RWPE1 (cell line): ENCODE results near the gene UBE2L3.
"Not testable (repeated sequence)": the region's sequence is repeated elsewhere in the genome, so short reads cannot be mapped to it uniquely, and the experiment has no call there.

Source experiments
- CTCF ChIA-PET: fragments of 350-600 bp; sonication (Branson Sonifier 250); formaldehyde crosslinking; extraction: SDS; loops from one replicate; lab custom pipeline; 2021; lab: Yijun Ruan, JAX
- POLR2A ChIA-PET: fragments of 400-600 bp; formaldehyde crosslinking; extraction: SDS; loops from one replicate; lab custom pipeline; 2020; ENCODE audit warnings: antibody characterized with exemption; ENCODE audit not compliant: low non-redundant PET; lab: Yijun Ruan, JAX
- DNase-seq: peaks from one replicate; pipeline ENCODE4 v3.0.0; 2012; ENCODE audit warnings: low spot score
- H3K27ac ChIP-seq: fragments of 450-650 bp; 2 replicates; pipeline ENCODE4 v1.5.1; 2017
- CTCF ChIP-seq: fragments of 450-650 bp; conservative IDR thresholded peaks from 2 replicates; pipeline ENCODE4 v1.5.1; 2017; ENCODE audit warnings: low read depth, mild to moderate bottlenecking

Gene UBE2L3

GRCh38 chr22:21573293-21573734 lies 5.8 kb downstream of the UBE2L3 start:
- no peak for TF ChIP-seq CTCF
- POLR2A ChIA-PET = interaction anchor here (0.6 kb wide), 2 partner anchors 57 to 71 kb away, joined by 8 to 9 read pairs; no protein-coding TSS in a partner anchor

GRCh38 chr22:21573750-21574494 lies 6.4 kb downstream of the UBE2L3 start:
- no peak for DNase-seq
- CTCF ChIA-PET = interaction anchor here (0.6 kb wide), 1 partner anchor 28 kb away, joined by 3 read pairs; no protein-coding TSS in a partner anchor
- TF ChIP-seq CTCF = no peak
- H3K27ac ChIP-seq = peak overlapping the region; percentile 62
- POLR2A ChIA-PET = interaction anchor here (0.6 kb wide), 2 partner anchors 57 to 71 kb away, joined by 8 to 9 read pairs; no protein-coding TSS in a partner anchor

More at GRCh38 chr22:21573293-21573734, 5.8 kb downstream of the UBE2L3 start:
- DNase-seq = no peak
- H3K27ac ChIP-seq = peak overlapping the region; percentile 35
- CTCF ChIA-PET = no interaction called here

- DNase-seq = no peak
- TF ChIP-seq CTCF = no peak
- ChIA-PET CTCF (no interaction called here), POLR2A (no interaction called here)
- no peak overlapping the region for H3K27ac ChIP-seq
Measured at GRCh38 chr22:21579474-21579851, 11.9 kb downstream of the UBE2L3 start.

- POLR2A ChIA-PET, DNase-seq, CTCF ChIA-PET, H3K27ac ChIP-seq: not testable (repeated sequence)
Measured at GRCh38 chr22:21580623-21581007, 13.1 kb downstream of the UBE2L3 start.

- DNase-seq, H3K27ac ChIP-seq, CTCF ChIA-PET: not testable (repeated sequence)
- POLR2A ChIA-PET = interaction anchor here (0.6 kb wide), 1 partner anchor 77 kb away, joined by 3 read pairs; no protein-coding TSS in a partner anchor
Measured at GRCh38 chr22:21581009-21581713, 13.6 kb downstream of the UBE2L3 start.

- CTCF ChIA-PET = no interaction called here
- peak overlapping the region; percentile 56 for H3K27ac ChIP-seq
- DNase-seq = no peak
- no peak for TF ChIP-seq CTCF
- POLR2A ChIA-PET = no interaction called here
Measured at GRCh38 chr22:21582801-21583740, 15.6 kb downstream of the UBE2L3 start.

GRCh38 chr22:21585389-21585788 lies 17.9 kb downstream of the UBE2L3 start:
- TF ChIP-seq CTCF = no peak
- no peak overlapping the region for H3K27ac ChIP-seq
- POLR2A ChIA-PET = no interaction called here
- DNase-seq = no peak
- CTCF ChIA-PET = interaction anchor here (0.7 kb wide), 1 partner anchor 61 kb away, joined by 3 read pairs; no protein-coding TSS in a partner anchor
